Ishikawa (cell line): Measurements from ENCODE around the gene ADAM30.

Experiments used
- CEBPB ChIP-seq: IDR thresholded peaks from 2 replicates; pipeline ENCODE4 v1.6.1; 2012
- EGR1 ChIP-seq: IDR thresholded peaks from 2 replicates; pipeline ENCODE4 v1.6.1; 2012
- EP300 ChIP-seq: IDR thresholded peaks from 2 replicates; pipeline ENCODE4 v1.6.1; 2012; ENCODE audit warnings: borderline replicate concordance
- RAD21 ChIP-seq: IDR thresholded peaks from 2 replicates; pipeline ENCODE4 v1.6.1; 2012; ENCODE audit warnings: low read depth
- TCF12 ChIP-seq: IDR thresholded peaks from 2 replicates; pipeline ENCODE4 v1.6.1; 2012; ENCODE audit warnings: low read depth
- USF1 ChIP-seq: IDR thresholded peaks from 2 replicates; pipeline ENCODE4 v1.6.1; 2012
- YY1 ChIP-seq: IDR thresholded peaks from 2 replicates; pipeline ENCODE4 v1.6.1; 2012; ENCODE audit warnings: low read depth

GRCh38 chr1:119853155-119853554 lies 43.2 kb downstream of the ADAM30 start:
- TF ChIP-seq EP300 = no peak
- no peak for TF ChIP-seq TCF12
- TF ChIP-seq YY1 = no peak
- TF ChIP-seq CEBPB = no peak
- TF ChIP-seq USF1 = no peak
- no peak for TF ChIP-seq EGR1
- TF ChIP-seq RAD21 = no peak
